C1 segment of cervical spinal cord (tissue), 14 donors: ENCODE measurements around the gene EIF2S1.
"Not testable (repeated sequence)": the region's sequence is repeated elsewhere in the genome, so short reads cannot be mapped to it uniquely, and the experiment has no call there.

ENCODE experiments used
- DNase-seq, 14 donors: peaks; one replicate each; lab custom pipeline; 2025; lab: John Stamatoyannopoulos, UW

The EIF2S1 gene

DNA sequence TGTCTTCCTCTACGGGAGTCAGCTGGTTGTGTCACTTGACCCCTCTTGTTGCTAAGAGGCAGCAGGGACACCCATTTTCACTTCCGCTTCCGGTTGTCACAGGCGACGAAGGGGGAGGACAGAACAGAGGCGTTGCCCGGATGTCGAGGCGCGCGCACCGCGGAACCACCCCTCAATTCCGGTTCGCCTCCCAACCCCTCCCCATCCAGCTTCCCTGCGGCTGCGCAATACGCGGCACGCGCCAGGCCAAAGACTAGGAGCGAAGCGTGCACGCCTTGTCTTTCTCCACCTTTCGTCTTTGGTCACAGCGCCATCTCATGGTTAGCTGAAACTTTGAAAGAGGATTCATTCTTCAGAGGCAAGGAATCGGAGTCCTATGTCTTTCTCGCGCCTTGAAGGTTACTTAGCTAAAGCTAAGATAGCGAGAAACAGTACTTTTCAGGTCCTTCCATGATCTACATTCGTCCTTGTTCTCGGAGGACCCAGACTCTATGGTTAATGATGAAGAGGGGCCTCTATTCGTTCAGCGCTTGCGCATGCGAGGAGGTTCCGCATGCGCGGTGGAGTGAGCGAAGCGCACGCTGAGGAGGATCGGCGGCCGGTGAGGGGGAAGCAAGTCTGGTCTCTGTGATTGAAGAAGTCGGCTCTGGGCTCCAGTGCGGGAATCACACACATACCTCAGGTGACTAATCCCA, at the start of gene EIF2S1, which contains the start of gene ATP6V1D:
EIF2S1 (plus strand) TSS at position 554 of the 695 bp plus-strand sequence. CDS start 4,440 bp downstream, outside the sequence.
ATP6V1D (minus strand) TSS at position 30 of the 695 bp plus-strand sequence. CDS start 106 bp downstream, outside the sequence.
- DNase-seq, result peak; percentile 84 to 100 (median 99)

- no peak for DNase-seq
These were observed 48.3 kb upstream of the EIF2S1 start for GRCh38 chr14:67311868-67312267.

DNA sequence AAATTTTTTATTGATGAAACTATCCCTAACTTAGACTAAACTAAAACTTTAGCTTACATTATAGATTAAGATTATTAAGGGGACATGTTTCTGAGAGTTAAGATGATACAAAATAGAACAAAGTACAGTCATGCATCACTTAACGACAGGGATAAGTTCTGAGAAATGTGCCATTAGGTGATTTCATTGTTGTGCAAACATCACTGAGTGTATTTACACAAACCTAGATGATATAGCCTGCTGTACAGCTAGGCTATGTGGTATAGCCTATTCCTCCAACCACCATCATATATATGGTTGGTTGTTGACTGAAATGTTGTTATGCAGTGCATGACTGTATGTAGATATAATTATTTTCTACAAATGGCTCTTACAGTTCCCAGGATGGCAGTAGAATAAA, 47.0 kb upstream of the EIF2S1 start:
- no peak for DNase-seq

- no peak for DNase-seq
These were observed 42.3 kb upstream of the EIF2S1 start for GRCh38 chr14:67317822-67318221.

- DNase-seq, result no peak
These were observed 41.0 kb upstream of the EIF2S1 start for GRCh38 chr14:67319142-67319541.

GRCh38 chr14:67329666-67330065, 30.5 kb upstream of the EIF2S1 start:
- DNase-seq, result not testable (repeated sequence)

DNA sequence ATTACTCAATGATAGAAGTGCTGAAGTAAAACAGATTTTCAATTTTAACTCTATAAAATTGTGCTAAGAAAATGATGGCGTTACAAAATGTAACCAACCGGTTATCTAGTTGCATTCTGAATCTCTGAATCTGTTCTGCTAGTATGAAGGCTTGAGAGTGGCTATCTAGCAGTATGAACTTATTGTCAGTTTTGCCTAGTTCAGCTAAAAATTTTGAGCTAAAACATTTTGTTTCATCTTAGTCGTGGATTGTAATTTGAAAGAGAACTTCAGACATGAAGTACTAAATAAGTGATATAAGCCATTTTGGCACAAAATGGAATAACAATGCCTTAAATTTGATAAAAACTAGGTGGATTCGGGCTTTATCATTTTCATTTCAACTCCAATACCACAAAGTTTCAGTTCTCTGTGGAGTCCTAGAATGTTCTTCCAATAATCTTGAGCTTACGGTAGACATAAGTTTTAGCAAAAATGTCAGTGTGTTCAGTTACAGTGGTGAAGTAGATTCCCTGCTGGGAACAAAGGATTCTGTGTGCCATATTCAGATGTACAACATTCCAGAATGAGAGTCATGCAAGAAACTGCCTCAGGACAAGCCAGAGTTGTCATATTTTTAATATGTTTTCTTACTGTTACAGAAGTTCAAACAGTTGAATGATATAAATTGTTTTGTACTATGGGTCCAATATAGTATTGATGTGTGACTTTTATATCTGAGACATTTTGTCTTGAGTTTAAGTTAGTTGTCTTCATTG, 28.6 kb upstream of the EIF2S1 start:
- no peak for DNase-seq

GRCh38 chr14:67332468-67332867, 27.7 kb upstream of the EIF2S1 start:
- DNase-seq, result no peak

DNA sequence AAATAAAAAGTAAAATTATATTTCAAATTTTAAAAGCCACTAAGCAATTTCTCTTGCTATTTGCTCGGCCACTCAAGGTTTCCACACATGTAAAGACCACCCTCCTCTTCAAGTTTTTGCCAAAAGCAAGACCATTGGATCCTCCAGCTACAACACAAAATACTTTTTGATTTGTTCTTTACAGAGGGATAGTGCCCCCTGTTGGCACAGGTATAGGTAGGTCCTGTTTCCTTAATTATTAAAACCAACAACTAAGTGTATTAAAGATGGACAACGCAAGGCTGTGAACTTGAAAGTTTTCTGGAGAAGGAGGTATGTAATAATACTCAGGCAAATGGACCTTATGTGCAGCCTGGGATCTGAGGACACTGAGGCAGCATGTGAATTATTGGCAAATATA, 24.3 kb upstream of the EIF2S1 start:
- DNase-seq, result no peak

- not testable (repeated sequence) for DNase-seq
These were observed 18.9 kb upstream of the EIF2S1 start for GRCh38 chr14:67341231-67341630.

- no peak for DNase-seq
These were observed 16.4 kb upstream of the EIF2S1 start for GRCh38 chr14:67343601-67344230.

- DNase-seq, result no peak
These were observed 14.5 kb upstream of the EIF2S1 start for GRCh38 chr14:67345583-67345982.

DNA sequence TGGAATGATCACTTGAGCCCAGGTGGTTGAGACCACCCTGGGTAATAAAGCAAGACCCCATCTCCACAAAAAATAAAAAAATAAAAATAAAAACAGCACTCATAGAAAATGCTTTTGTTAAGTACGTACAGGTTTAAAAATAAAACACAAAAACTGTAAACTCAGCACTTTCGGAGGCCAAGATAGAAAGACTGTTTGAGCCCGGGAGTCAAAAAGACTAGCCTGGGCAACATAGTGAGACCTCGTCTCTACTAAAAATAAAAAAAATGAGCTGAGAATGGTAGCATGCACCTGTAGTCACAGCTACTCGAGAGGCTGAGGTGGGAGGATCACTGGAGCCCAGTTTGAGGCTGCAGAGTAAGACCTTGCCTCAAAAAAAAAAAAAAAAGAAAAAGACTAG, 8.1 kb upstream of the EIF2S1 start:
- DNase-seq, result no peak

DNA sequence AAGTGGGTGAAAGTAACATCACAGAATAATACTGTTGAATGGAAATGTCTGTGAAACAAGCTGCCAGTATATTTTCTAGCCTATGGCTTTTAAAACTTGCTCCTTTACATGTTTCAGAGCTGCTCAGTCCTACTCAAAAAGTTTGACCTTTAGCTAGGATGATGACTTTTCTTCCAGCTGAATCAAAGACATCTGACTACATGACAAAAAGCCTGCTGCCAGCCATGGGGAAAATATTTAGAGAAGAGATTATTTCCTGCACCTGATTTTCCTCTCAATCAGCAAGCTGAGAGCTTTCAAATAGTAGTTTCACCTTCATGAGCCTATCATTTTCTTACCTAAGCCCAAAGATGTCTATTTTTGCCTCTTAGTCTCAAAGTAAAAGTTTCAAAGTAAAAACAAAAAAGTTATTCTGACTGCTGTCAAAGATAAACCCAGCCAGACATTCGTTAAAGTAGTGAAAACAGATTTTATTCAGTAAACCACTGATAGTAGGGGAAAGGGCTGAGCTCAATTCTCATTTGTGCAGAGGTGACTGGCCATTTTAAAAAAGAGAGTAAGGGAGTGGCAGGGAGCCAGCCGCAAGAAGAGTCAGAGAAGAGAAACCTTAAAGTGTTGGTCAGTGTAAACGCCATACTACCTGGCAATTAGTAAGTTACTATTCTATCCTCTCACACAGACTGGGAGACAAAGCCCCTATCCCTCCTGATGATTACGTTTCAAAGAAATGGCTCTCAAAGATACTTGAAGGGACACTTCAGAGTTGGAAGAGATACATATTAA, 2.8 kb upstream of the EIF2S1 start:
- no peak for DNase-seq

DNA sequence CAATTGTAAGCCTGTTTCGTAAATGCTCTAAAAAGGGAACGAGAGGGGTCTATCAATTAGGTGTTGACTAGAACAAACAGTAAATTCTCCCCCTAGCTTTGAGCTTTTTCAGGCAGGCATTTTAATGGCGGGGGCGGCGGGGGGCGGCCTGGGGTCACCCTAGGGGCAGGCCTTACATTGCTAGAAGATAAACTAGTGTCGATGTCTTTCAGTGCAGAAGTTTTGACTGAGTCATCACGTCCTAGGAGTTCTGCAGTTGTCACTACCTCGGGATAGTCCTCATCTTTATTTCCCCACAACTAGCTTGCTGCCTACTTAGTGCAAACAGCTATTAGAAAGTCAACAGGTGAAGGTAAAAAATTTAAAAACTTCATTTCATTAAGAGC, 2.2 kb upstream of the EIF2S1 start:
- DNase-seq, result no peak

DNA sequence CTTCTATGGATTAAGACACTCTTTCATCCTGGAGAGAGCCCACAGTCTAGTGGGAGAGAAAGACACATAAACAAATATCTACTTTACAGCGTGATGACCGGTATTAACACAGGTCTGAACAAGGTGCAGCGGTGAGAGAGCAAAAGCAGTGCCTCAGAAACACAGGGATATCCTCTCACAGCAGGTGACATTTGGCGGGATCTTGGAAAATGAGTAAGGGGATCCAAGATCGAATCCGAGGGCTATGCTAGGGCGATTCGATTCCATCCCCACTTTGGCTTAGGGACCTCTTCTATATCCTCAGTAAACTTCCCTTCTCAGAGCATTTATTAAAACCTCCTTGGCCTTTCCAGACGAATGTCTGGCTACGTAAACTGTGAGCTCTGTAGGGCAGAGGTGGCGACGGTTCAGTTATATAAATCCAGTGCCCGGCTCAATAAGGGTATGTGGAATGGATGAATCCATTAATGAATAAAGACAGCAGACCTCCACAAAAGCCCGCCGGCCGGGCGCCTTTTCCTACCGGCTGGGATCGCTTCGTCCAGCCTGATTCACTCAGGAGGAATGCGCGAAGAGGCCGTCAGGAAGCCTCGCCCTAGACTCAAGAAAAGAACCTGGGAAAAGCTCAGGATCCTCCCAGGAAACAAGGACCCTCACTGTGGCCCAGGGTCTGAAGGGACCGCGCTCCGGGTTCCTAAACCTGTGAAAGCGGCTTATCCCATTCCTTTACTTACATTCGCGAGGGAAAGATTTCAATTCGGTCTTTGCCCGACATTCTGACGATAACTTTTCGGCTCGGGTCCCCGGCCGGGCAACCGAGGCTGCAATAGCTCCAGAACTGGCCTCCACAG, 979 bp upstream of the EIF2S1 start:
- DNase-seq, result no peak

DNA sequence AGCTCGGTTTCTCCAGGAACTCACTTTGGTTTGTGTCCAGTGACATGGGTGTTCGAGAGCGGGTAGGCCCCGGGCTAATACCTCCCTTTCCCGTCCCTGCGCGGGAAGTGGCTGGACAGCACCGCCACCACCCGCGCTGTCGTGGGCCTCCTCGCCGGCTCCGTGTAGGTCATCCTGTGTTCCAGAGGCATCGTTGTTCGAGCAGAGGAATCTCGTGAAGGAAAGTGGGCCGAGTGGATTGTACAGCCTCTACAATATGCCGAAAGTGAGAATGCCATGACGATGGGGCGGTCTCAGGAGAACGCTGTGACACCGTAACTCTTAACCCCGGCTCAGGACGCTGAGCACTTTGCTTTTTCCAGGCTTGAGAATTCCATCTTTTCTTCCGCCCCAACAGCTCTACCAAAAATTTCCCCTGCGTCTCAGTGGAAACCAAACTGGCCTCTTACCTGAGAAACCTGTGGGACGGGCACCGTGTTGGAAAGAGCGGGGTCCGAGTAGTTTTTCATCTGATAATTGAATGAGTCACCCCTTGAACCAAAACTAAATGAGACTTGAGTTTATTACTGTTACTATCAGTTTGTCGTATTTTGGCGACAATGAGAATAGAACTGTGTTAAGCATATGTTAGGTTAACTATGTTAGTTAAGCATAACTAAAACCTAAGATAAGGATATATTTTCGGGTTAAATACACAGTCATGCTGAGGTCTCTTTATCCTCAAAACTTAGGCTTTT, 510 bp downstream of the EIF2S1 start:
- DNase-seq, result no peak

GRCh38 chr14:67365476-67365875, 5.3 kb downstream of the EIF2S1 start:
- DNase-seq, result no peak

- DNase-seq, result no peak
These were observed 10.7 kb downstream of the EIF2S1 start for GRCh38 chr14:67370830-67371229.
